ENCODE results near the gene RFLNA.

Gene RFLNA

DNA sequence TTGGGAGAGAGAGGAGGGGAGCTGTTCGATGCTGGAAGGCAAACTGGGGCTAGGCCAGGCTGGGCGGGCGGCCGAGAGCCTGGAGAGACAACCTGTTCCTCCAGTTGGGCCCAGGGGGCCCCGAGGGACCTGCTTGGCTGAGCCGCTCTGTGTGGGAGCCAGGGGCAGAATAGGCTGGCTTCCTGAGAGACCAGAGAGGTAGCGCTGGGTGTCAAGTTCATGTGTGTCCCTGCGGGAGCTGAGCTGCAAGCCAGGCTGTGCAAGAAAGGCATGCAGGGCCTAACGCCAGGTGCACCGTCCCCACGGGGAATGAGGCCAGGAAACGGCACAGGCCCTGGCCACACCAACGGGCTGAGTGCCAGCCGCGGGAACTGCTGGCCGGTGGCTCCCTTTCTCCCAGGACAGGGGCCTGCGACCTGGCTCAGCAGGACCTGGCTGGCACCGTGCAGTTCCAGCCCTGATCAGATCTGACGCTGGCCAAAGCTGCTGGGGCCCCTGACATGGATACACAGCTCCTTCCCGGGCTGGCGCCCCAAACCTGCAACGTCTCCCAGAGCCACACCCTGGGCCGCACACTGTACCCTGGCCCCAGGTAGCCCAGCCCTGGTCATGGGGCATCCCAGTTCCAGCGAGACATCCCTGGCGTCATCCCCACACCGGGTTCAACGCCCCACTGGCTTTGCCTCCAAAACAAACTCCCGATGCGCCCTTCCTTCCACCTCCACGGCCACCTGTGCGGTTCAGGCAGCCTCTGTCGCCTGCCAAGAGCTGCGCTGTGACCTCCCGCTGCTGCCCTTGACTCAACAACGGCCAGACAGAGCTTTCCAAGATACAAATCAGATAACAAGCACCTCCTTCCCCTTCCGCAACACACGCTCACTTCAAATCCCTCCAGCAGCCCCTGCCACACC is 65.0 kb downstream of the RFLNA start:
- no peaks in the 10 kb centered on the region for H3K79me2 ChIP-seq (ENCODE audit: insufficient read depth, low read length)

DNA sequence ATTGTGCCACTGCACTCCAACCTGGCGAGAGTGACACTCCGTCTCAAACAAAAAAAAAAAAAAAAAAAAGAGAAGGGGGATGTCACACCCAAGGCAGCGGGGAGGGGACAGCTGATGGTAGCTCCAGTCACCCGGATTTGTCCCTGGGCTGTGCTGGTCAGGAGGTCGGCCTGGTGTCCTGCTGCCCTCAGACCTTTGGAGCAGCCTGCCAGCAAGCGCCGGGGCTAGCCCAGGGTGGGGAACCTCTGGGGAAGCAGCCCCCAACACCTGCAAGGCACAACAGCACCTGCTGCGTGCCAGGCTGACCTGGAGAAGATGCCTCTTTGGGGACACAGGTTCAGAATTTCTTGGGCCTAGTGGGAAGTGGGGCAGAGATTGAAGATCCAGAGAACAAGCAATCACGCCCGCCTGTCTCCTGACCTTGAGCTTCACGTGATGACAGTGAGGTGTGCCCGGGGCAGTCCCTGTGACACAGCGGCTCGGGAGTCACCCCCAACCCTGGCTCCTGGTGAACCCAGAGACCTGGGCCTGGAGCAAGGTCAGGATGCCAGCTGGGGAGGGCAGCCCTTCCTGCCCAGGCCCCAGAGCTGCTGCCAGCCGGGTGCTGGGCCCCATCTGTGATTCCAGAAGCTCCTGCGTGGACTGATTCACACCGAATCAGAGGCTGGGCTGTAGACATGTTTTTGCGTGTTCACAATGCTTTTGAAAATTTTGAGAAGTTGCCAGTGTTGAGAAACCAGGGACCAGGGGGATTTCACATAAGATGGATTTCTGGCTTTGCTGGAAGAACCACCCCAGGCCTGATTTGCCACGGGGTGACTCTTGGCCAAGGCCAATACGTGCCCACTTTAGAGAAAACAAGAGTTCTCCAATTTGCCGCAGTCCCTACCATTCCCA is 66.4 kb downstream of the RFLNA start:
- no peak overlapping the region for H3K4me3 ChIP-seq (ENCODE audit: low read length, poor library complexity, severe bottlenecking)
- H3K9ac ChIP-seq (ENCODE audit: low read depth, low read length, poor library complexity, severe bottlenecking): no peak overlapping the region
- H3K4me2 ChIP-seq (ENCODE audit: low read depth, low read length, poor library complexity, severe bottlenecking): no peak overlapping the region
- H3K27me3 ChIP-seq (ENCODE audit: insufficient read depth, low read length, poor library complexity, severe bottlenecking): no peaks in the 10 kb centered on the region
- no peaks in the 10 kb centered on the region for H3F3A ChIP-seq (ENCODE audit: low read depth)
- no peaks in the 10 kb centered on the region for H3K4me1 ChIP-seq (ENCODE audit: insufficient read depth, low read length, poor library complexity, severe bottlenecking)
- H3K9me3 ChIP-seq (ENCODE audit: insufficient read depth, low read depth, low read length): no peaks in the 10 kb centered on the region
- no peaks in the 10 kb centered on the region for H4K20me1 ChIP-seq (ENCODE audit: insufficient read depth, low read length, poor library complexity, severe bottlenecking)
- H3K36me3 ChIP-seq (ENCODE audit: insufficient read depth, low read length): peaks cover 52% of the 10 kb centered on the region; the same call in 1 of the 2 replicates
- no peaks in the 10 kb centered on the region for H3K9me2 ChIP-seq (replicated peaks; ENCODE audit: low read depth, low read length)
- TF ChIP-seq, protein P1, sequence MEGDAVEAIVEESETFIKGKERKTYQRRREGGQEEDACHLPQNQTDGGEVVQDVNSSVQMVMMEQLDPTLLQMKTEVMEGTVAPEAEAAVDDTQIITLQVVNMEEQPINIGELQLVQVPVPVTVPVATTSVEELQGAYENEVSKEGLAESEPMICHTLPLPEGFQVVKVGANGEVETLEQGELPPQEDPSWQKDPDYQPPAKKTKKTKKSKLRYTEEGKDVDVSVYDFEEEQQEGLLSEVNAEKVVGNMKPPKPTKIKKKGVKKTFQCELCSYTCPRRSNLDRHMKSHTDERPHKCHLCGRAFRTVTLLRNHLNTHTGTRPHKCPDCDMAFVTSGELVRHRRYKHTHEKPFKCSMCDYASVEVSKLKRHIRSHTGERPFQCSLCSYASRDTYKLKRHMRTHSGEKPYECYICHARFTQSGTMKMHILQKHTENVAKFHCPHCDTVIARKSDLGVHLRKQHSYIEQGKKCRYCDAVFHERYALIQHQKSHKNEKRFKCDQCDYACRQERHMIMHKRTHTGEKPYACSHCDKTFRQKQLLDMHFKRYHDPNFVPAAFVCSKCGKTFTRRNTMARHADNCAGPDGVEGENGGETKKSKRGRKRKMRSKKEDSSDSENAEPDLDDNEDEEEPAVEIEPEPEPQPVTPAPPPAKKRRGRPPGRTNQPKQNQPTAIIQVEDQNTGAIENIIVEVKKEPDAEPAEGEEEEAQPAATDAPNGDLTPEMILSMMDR (conservative IDR thresholded peaks at IDR 0.05; ENCODE audit: low read length): no peak
- no peak for TF ChIP-seq EZH2phosphoT487 (IDR thresholded peaks at IDR 0.05; ENCODE audit: borderline replicate concordance)
- H3K79me2 ChIP-seq (ENCODE audit: insufficient read depth, low read length): no peaks in the 10 kb centered on the region
- H2AFZ ChIP-seq (ENCODE audit: low read length): no peak overlapping the region

More for the DNA sequence above, 65.0 kb downstream of the RFLNA start:
- H3F3A ChIP-seq (ENCODE audit: low read depth): no peaks in the 10 kb centered on the region
- TF ChIP-seq EZH2phosphoT487 (IDR thresholded peaks at IDR 0.05; ENCODE audit: borderline replicate concordance): no peak
- TF ChIP-seq, protein P1 (conservative IDR thresholded peaks at IDR 0.05; ENCODE audit: low read length): no peak
- H3K36me3 ChIP-seq (ENCODE audit: insufficient read depth, low read length): peaks cover 57% of the 10 kb centered on the region; the same call in 1 of the 2 replicates
- H3K9ac ChIP-seq (ENCODE audit: low read depth, low read length, poor library complexity, severe bottlenecking): no peak overlapping the region
- no peaks in the 10 kb centered on the region for H3K9me3 ChIP-seq (ENCODE audit: insufficient read depth, low read depth, low read length)
- H2AFZ ChIP-seq (ENCODE audit: low read length): no peak overlapping the region
- H4K20me1 ChIP-seq (ENCODE audit: insufficient read depth, low read length, poor library complexity, severe bottlenecking): no peaks in the 10 kb centered on the region
- H3K27me3 ChIP-seq (ENCODE audit: insufficient read depth, low read length, poor library complexity, severe bottlenecking): no peaks in the 10 kb centered on the region
- H3K4me3 ChIP-seq (ENCODE audit: low read length, poor library complexity, severe bottlenecking): no peak overlapping the region
- H3K4me1 ChIP-seq (ENCODE audit: insufficient read depth, low read length, poor library complexity, severe bottlenecking): no peaks in the 10 kb centered on the region
- H3K4me2 ChIP-seq (ENCODE audit: low read depth, low read length, poor library complexity, severe bottlenecking): no peak overlapping the region
- no peaks in the 10 kb centered on the region for H3K9me2 ChIP-seq (replicated peaks; ENCODE audit: low read depth, low read length)

DNA sequence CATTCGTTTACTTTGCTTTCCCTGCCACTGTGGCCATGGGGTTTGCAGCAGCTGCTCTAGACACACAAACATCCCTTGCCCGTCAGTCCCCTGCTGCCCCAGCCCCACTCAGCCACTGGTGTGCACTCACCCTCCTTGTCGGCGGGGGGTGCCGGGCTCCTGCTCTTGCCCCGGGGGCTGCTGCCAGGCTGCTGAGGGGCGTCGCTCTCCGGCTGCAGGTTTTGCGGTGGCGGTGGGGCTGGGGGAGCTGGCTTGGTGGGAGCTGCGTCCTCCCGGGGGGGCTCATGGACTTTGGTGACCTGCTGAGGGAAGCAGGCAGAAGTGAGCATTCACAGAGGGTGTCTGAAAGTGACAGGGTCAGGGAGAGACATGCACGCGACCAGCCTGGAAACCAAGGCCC is 67.1 kb downstream of the RFLNA start:
- H3K4me1 ChIP-seq (ENCODE audit: insufficient read depth, low read length, poor library complexity, severe bottlenecking): no peaks in the 10 kb centered on the region
- H2AFZ ChIP-seq (ENCODE audit: low read length): no peak overlapping the region
- H4K20me1 ChIP-seq (ENCODE audit: insufficient read depth, low read length, poor library complexity, severe bottlenecking): no peaks in the 10 kb centered on the region
- H3F3A ChIP-seq (ENCODE audit: low read depth): no peaks in the 10 kb centered on the region
- H3K27me3 ChIP-seq (ENCODE audit: insufficient read depth, low read length, poor library complexity, severe bottlenecking): no peaks in the 10 kb centered on the region
- H3K4me2 ChIP-seq (ENCODE audit: low read depth, low read length, poor library complexity, severe bottlenecking): no peak overlapping the region
- no peak overlapping the region for H3K4me3 ChIP-seq (ENCODE audit: low read length, poor library complexity, severe bottlenecking)
- no peak overlapping the region for H3K9ac ChIP-seq (ENCODE audit: low read depth, low read length, poor library complexity, severe bottlenecking)
- no peaks in the 10 kb centered on the region for H3K9me3 ChIP-seq (ENCODE audit: insufficient read depth, low read depth, low read length)
- H3K9me2 ChIP-seq (replicated peaks; ENCODE audit: low read depth, low read length): no peaks in the 10 kb centered on the region
- no peak for TF ChIP-seq EZH2phosphoT487 (IDR thresholded peaks at IDR 0.05; ENCODE audit: borderline replicate concordance)
- TF ChIP-seq, protein P1 (conservative IDR thresholded peaks at IDR 0.05; ENCODE audit: low read length): no peak
- H3K36me3 ChIP-seq (ENCODE audit: insufficient read depth, low read length): peaks cover 46% of the 10 kb centered on the region; the same call in 1 of the 2 replicates
- H3K79me2 ChIP-seq (ENCODE audit: insufficient read depth, low read length): no peaks in the 10 kb centered on the region
